Stimulated activated CD4-positive, alpha-beta T cell treated with anti-CD3 and anti-CD28 coated beads, Interleukin-2, amount 100 ng/mL, for 4 hours (primary cell): ENCODE measurements around the gene AGFG2.
A peak's percentile ranks its signal among the peaks of the same experiment; 100 is the strongest.

Experiments used
- DNase-seq: peaks from one replicate; pipeline ENCODE4 v3.0.0-alpha.2; 2020; ENCODE audit warnings: low read depth

The AGFG2 gene

GRCh38 chr7:100585511-100586265, 46.7 kb downstream of the AGFG2 start, which contains the start of gene LRCH4:
Gene LRCH4, minus strand, starts transcription at chr7:100586129. Its CDS starts 29 bp downstream, at chr7:100586100.
- DNase-seq = peak; percentile 33

DNA sequence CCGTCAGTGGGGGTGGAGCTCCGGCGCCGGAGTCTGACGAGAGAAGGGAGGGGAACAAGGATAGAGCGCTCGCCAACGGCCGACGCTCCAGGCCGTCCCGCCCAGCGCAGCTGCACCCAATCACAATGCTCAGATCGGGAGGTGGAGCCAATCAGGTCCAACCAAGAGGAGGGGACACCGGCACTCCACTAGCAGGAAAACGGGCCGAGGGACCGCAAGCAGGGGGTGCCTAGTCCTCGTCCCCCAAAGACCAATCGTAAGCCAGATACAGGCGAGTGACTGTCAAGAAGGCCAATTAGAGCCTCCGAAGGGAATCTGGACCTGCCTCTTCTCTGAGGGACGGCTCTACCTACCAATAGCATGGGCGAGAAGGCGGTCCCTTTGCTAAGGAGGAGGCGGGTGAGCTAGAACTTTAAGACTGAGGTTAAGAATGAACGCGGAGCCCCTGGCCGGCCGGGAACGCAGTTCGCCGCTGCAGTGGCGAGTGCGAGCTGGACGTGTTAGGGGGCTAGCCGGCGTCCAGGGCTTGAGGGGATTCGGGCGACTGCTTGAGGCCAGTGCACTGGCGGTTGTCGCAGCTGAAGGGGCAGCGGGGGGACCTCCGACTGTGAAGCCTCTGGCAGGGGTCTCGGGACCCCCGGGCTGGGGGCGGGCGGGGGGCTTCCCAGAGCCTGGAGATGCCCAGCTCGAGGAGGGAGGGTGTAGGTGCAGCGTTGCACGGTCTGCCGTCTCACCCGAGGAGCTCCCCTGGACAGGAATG, 47.4 kb downstream of the AGFG2 start, which contains the start of gene FBXO24:
FBXO24 (plus strand) TSS at position 63 of the 760 bp plus-strand sequence; CDS start at position 361, 298 bp downstream.
- peak; percentile 99 for DNase-seq

DNA sequence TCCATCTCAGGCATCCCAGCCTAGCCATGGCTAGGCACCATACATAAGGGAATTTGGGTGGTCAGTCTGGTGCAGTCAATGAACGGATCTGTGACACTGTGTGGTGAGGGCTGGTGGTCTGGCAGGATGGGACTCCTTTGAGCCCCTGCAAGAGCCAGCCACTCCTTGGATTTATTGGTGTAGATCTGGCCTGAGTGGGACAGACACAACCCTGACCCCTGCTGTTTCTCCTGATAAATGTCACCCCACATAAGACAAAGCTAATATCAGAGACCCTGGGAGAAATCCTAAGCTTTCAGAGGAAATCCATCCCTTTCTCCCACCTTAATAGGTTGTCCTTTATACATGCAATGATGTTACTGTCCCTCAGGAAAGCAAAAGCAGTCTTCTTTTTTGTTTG, 49.4 kb downstream of the AGFG2 start:
- no peak for DNase-seq

DNA sequence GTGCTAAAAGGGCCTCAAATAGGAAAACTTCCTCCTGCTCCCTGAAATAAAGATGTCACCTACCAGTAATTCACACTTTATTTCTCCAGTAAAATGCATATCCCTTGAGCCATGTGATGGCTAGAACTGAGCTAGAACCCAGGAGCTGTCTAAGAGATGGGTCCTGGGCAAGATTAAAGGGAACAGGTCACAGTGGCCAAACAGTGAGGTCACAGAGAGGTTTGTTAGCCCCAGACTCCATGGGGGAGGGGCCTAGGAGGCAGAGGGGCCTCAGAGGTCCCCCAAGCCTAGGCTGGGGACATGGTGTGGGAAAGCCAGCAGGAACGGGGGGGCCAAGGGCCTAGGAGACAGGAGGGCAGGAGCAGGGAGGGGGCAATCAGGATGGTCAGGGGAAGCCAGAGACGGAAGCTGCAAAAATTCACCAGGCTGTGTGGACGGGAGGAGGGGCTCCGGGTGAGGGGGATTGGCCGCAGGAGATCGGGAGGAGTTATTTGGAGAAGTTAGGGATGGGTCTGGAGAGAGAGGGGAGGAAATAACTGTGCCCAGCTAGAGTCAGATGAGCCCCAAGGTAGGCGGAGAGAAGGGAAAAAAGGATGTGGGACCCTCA, 50.4 kb downstream of the AGFG2 start:
- DNase-seq = no peak

- DNase-seq = no peak
These were observed 51.2 kb downstream of the AGFG2 start for GRCh38 chr7:100590077-100590737.

DNA sequence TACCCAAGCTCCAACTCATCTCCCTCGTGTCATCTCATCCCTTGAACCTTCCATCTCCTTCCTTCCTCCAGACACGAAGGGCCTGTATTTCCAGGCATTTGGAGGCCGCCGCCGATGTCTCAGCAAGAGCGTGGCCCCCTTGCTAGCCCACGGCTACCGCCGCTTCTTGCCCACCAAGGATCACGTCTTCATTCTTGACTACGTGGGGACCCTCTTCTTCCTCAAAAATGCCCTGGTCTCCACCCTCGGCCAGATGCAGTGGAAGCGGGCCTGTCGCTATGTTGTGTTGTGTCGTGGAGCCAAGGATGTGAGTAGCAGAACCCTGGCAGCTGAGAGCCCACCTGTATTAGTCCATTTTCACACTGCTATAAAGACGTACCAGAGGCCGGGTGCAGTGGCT, 52.6 kb downstream of the AGFG2 start:
- DNase-seq = no peak

DNA sequence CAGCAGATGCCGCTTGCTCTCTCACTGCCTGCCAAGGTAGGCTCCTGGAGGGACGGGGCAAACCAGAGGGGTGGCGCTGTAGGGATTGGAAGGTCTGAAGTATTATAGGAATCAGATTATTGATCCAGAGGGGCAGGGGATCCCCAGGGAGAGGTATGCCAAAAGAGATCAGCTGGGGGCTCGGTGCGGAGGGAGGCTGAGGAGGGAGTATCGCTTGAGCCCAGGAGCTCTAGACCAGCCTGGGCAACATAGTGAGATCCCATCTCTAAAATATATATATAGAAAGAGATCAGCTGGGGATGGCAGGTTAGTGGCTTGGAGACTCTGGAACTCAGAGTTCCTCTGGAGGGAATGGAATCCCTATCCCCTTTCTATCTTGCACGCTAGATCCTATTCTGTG, 56.2 kb downstream of the AGFG2 start:
- DNase-seq = no peak

GRCh38 chr7:100598425-100598824, 59.4 kb downstream of the AGFG2 start:
- no peak for DNase-seq

GRCh38 chr7:100599911-100600729, 61.1 kb downstream of the AGFG2 start:
- no peak for DNase-seq

DNA sequence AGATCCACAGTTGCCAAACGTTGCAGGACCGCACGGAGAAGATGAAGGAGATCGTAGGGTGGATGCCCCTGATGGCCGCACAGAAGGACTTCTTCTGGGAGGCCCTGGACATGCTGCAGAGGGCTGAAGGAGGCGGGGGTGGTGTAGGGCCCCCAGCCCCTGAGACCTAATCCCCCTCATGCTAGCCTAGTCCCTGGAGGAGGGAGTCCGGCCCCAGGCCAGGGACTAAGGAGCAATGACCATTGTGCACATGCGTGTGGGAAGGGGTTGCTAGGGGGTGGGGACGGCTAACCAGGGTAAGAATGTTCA, 61.7 kb downstream of the AGFG2 start:
- DNase-seq = no peak

DNA sequence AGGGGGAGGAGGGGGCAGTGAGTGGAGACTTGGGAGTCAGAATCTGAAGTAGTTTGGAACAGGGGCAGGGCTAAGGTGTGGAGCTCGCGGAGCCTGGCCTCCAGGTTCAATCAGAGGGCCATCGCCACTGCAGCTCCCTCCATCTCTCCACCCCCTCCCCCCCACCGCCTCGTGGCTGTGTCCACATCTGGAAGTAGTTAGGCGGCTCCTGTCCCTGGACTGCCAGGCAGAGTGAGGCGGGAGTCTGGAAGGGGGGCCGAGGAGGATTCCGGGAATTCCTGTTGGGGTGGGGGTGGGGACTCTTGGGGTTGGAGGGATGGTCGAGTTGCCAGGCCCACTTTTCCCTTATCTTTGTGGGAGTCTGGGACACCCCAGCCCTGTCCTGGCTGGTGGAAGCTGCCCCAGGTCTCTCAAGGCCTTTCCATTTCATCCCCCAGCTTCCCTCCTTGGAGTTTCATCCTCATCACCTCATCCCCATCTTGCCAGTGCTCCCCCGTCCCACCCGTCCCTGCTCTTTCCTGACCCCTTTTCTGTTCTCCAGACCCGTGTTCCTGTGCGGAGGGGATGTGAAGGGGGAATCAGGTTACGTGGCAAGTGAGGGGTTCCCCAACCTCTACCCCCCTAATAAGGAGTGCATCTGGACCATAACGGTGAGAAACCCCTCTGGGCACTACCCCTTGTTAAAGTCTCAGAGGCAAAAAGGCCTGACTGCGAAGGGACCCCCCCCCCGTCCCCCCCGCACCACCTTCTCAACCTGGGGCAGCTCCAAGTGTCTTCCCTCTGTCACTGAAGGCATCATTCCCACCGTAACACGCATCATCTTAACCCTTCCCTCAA, 64.1 kb downstream of the AGFG2 start:
- DNase-seq = no peak

DNA sequence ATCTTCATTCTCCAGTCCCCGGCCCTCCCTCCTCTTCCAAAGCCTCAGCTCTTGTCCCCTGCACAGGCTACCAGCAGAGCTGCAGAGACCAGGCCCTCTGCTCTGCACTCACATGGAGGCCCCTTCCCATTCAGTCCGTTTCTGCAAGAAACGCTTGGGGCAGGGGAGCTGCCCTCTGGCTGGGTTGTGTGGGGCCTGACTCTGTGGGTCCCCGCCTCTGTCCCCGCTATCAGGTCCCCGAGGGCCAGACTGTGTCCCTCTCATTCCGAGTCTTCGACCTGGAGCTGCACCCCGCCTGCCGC, 64.7 kb downstream of the AGFG2 start:
- DNase-seq = no peak

DNA sequence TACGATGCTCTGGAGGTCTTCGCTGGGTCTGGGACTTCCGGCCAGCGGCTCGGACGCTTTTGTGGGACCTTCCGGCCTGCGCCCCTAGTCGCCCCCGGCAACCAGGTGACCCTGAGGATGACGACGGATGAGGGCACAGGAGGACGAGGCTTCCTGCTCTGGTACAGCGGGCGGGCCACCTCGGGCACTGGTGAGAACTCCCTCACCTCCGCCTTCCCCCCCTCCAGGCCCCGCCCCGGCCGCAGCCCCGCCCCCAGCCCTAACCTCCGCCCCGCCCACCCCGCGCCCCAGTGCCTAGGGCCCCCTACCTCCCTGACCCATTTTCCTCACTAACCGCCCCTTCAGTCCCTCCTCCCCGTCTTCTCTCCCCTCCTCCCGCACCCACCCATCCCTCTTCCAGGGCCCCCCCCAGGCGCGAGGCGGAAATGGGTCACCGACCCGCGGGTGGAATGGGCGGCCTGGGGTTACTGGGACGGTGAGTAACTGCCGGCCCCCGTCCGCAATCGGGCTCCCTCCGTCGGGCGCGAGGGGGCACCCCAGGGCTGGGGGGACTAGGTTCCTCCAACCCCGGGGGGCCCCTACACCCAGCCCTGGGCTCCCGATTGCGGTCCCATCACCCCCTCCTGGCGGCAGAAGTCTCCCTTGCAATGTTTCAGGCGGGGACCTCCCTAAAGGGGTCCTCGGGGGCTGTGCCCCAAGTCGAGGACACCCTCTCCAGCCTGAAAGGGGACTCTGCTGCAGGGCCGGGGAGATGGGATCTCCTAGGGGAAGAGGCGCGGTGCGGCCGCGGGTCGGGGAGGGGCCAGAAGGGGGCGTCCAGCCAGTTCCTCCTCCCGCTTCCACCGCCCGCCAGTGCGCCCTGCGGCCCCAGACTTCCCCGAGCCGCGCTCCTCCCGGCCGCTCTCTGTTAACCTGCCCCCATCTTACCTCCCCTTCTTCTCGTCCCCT, 65.3 kb downstream of the AGFG2 start:
- DNase-seq = peak; percentile 50

DNA sequence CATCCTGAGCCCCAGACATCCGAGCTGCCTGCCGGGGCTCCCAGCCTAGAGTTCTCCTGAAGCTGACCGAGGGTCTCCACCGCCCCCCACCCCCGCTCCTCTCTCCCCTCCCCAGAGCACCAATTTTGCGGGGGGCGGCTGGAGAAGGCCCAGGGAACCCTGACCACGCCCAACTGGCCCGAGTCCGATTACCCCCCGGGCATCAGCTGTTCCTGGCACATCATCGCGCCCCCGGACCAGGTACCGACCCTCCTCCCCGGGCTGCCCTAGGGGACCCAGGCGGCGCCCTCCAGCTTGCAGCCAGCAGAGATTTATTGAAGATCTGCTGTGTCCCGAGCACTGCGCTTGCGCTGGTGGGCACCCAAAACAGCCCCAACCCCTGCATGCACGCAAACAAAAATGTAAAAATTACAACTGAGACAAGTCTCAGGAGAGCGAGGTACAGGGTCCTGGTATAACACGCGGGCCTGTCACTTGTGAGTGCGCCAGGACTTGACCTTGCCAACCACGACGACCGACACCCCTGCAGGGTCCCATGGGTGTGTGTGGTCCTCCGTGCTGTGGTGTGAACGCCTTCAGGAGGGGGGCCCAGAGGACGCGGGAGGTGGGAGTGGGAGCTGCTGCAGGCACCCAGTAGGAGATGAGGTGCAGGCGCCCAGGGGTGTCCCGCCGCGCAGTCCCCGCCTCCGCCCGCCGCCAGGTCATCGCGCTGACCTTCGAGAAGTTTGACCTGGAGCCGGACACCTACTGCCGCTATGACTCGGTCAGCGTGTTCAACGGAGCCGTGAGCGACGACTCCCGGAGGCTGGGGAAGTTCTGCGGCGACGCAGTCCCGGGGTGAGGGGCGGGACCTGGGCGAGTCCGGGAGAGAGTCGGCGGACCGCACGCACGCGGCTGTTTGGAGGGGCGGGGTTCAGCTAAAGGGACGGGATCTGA, 66.2 kb downstream of the AGFG2 start:
- no peak for DNase-seq

GRCh38 chr7:100606313-100606712, 67.3 kb downstream of the AGFG2 start:
- no peak for DNase-seq

- DNase-seq = no peak
These were observed 68.1 kb downstream of the AGFG2 start for GRCh38 chr7:100607111-100607510.

GRCh38 chr7:100609958-100610357, 71.0 kb downstream of the AGFG2 start:
- no peak for DNase-seq

GRCh38 chr7:100611983-100612729, 73.2 kb downstream of the AGFG2 start, which contains the start of gene MOSPD3:
Gene MOSPD3, plus strand, starts transcription at chr7:100612540. Its CDS starts 252 bp downstream, at chr7:100612792.
- DNase-seq = peak; percentile 97
